HG03095 (cell line): Measurements from ENCODE around the gene VPS35.
A peak's percentile ranks its signal among the peaks of the same experiment; 100 is the strongest.
"Not testable (repeated sequence)": the region's sequence is repeated elsewhere in the genome, so short reads cannot be mapped to it uniquely, and the experiment has no call there.

Source experiments
- ATAC-seq: cut with Tn5 transposase; IDR thresholded peaks from one replicate; pipeline ENCODE4 v1.9.1; 2021; ENCODE audit warnings: moderate library complexity; ENCODE audit not compliant: unreplicated experiment

Gene VPS35

GRCh38 chr16:46713634-46714033, 24.7 kb upstream of the VPS35 start:
- ATAC-seq = no peak

GRCh38 chr16:46712911-46713310, 23.9 kb upstream of the VPS35 start:
- no peak for ATAC-seq

- no peak for ATAC-seq
Observed at GRCh38 chr16:46711106-46712058, 22.4 kb upstream of the VPS35 start.

GRCh38 chr16:46709469-46710005, 20.6 kb upstream of the VPS35 start:
- ATAC-seq = no peak

- ATAC-seq = no peak
Observed at GRCh38 chr16:46706642-46707041, 17.7 kb upstream of the VPS35 start.

GRCh38 chr16:46702030-46702429, 13.1 kb upstream of the VPS35 start:
- no peak for ATAC-seq

GRCh38 chr16:46701615-46702014, 12.6 kb upstream of the VPS35 start:
- ATAC-seq = no peak

- no peak for ATAC-seq
Observed at GRCh38 chr16:46700048-46700447, 11.1 kb upstream of the VPS35 start.

- no peak for ATAC-seq
Observed at GRCh38 chr16:46696957-46697356, 8.0 kb upstream of the VPS35 start.

- ATAC-seq = no peak
Observed at GRCh38 chr16:46695937-46696336, 7.0 kb upstream of the VPS35 start.

- no peak for ATAC-seq
Observed at GRCh38 chr16:46693598-46693997, 4.6 kb upstream of the VPS35 start.

- no peak for ATAC-seq
Observed at GRCh38 chr16:46691726-46692125, 2.7 kb upstream of the VPS35 start.

GRCh38 chr16:46690281-46691178, 1.6 kb upstream of the VPS35 start:
- ATAC-seq = no peak

GRCh38 chr16:46689365-46690280, 645 bp upstream of the VPS35 start, which contains the start of gene ORC6:
TSS of gene ORC6 (plus strand) at chr16:46689659. CDS start at chr16:46689706, 47 bp downstream.
- peak; percentile 68 for ATAC-seq

- peak; percentile 1 for ATAC-seq
Observed at GRCh38 chr16:46688101-46688653, 801 bp downstream of the VPS35 start.

- no peak for ATAC-seq
Observed at GRCh38 chr16:46687486-46687885, 1.5 kb downstream of the VPS35 start.

- no peak for ATAC-seq
Observed at GRCh38 chr16:46686815-46687473, 2.0 kb downstream of the VPS35 start.

GRCh38 chr16:46681867-46682266, 7.1 kb downstream of the VPS35 start:
- not testable (repeated sequence) for ATAC-seq

- ATAC-seq = not testable (repeated sequence)
Observed at GRCh38 chr16:46677943-46678342, 11.0 kb downstream of the VPS35 start.
